Activated CD4-positive, alpha-beta T cell treated with anti-CD3 and anti-CD28 coated beads, Interleukin-10, Interleukin-2, amounts not matched to agents 100 ng/mL and 50 ng/mL, durations not matched to agents 16 hours and 8 hours (primary cell): ENCODE measurements around the gene IER5.

Experiments used
- DNase-seq: peaks from one replicate; pipeline ENCODE4 v3.0.0-alpha.2; 2020

The IER5 gene

GRCh38 chr1:181116819-181117390, 28.4 kb downstream of the IER5 start:
- no peak for DNase-seq

DNA sequence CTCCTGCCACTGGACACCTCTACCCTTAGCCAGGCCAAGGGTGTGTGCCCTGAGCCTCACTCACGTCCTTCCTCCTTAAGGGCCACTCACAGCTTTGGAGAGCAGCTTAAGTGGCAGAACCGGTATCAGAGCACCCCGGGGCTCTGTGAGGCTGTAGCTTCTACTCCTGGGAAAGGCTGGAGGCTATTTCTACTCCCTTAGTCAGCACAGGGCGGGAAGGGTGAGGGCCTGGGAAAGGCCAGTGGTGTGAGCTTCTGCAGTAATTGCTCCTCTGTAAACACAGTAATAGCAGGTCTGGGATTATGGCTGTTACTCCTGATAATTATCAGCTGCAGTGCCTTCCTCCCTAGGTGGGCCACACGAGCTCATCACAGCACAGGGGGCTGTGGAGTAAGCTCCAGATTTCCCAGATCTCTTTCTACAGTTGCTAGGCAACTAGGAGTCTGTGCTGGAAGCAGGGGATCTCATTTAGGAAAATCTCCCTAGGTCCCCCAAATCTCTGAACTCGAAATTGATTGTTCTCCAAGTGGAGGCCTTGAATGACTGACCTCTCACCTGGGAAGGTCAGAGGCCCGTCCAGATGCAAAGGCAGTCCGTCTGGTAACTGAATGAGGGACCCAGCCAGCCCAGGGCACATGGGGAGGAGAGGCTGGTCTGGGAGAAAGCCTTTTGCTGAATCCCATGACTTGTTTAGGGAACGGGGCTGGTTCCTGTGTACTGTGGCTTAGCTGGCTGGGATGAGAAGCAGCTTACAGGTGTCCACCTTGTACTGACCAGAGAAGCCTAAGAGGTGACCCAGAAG, 29.3 kb downstream of the IER5 start:
- DNase-seq, result no peak

DNA sequence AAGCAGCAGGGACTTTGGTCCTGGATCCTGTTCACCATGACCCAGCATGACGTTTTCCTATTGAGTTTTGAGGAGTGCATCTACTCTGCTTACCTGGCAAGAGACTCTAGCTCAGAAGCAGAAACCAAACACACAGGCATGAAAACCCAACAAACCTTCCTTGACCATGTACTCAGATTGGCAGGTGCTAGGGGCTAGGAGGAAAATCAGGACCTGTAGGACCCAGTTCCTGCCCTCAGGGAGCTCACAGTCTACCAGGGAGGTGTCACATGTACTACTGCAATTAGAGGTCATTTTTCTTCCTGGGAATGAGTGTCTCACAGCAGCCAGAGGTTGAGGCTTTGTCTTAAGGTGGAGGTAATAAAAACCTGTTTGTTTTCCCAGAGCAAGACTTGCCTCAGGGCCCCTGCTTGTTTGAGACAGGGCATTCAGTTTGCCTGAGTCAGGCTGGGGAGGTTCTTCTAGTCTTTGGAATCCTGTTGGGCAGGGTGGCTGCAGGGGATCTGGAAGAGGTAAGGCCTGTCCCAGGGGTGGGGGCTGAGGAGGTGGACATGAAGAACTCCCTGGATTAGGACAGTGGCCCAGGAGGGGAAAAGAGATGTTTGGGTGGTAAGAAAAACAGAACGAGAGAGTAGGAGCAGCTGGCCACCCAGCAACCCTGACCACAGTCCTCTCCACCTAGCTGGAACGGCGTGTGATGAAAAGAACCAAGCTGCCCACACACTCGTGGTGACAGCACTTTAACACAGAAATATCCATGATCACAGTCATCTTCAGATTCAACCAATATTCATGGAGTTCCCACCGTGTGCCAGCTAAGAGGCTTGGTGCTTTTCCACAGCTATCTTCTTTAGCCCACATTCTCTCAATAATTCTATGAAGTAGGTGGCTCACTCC, 30.8 kb downstream of the IER5 start:
- DNase-seq, result no peak

DNA sequence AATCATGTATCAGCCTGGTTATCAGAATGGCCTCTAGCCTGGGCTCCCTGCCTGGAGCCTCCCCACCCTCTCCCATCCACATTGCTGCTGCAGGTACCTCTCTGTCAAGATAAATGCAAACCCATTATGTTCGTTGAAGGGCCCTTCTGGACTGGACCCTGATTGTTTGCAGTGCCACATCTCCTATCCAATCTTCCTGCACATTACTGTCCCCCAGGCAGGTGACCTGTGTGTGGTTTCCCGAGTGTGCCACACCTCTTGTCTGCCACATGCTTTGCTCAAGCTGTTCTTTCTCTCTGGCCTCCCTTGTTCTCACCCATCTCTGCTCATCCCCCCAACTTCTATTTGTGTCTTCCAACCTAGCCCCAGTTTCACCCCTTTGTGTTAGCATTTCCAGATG, 32.4 kb downstream of the IER5 start:
- no peak for DNase-seq

GRCh38 chr1:181121498-181121897, 33.0 kb downstream of the IER5 start:
- DNase-seq, result no peak

GRCh38 chr1:181122222-181122621, 33.7 kb downstream of the IER5 start:
- no peak for DNase-seq

- DNase-seq, result no peak
Measured at GRCh38 chr1:181123173-181123572, 34.7 kb downstream of the IER5 start.

DNA sequence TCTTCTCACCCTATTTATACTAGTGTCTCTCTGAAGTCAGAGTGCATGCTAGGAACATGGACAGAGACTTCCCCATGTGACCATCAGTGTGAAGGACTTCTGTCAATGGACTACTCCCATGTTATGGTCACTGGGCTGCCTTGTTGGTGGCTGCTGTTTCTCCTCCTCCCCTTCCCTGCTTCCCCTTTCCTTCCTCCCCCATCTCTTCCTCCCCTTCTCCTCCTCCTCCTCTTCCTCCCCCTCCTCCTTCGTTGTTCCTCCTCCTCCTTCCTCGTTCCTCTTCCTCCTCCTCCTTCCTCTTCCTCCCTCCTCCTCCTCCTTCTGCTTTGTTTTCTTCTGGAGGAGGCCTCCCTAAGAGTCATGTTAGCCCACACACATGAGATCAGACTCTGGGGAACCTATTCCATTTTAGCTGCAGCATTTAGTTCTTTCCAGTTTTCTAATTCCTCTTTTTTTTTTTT, 35.8 kb downstream of the IER5 start:
- DNase-seq, result no peak

GRCh38 chr1:181126289-181126688, 37.8 kb downstream of the IER5 start:
- no peak for DNase-seq

- DNase-seq, result no peak
Measured at GRCh38 chr1:181126871-181127587, 38.5 kb downstream of the IER5 start.

DNA sequence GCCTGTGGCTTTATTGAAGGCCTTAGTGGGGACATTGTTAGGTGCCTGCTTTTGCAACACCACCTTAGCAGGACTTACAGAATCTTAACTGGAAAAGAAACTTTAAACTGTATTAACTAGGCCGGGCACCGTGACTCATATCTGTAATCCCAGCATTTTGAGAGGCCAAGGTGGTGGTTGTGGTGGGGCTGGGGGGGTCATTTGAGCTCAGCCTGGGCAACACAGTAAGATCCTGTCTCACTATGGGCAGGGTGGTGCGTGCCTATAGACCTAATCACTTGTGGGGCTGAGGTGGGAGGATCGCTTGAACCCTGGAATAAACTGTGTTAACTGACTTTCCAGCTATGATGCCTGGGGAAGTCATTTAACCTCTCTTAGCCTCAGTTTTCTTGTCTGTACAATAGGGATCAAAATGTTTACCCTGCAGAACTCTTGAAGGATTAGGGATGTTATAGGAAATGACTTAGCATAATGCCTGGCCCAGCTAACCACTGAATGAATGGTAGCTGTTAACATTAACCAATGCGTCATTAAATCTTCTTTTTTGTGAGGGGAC, 39.5 kb downstream of the IER5 start:
- peak; percentile 60 for DNase-seq

- no peak for DNase-seq
Measured at GRCh38 chr1:181128592-181129497, 40.3 kb downstream of the IER5 start.

DNA sequence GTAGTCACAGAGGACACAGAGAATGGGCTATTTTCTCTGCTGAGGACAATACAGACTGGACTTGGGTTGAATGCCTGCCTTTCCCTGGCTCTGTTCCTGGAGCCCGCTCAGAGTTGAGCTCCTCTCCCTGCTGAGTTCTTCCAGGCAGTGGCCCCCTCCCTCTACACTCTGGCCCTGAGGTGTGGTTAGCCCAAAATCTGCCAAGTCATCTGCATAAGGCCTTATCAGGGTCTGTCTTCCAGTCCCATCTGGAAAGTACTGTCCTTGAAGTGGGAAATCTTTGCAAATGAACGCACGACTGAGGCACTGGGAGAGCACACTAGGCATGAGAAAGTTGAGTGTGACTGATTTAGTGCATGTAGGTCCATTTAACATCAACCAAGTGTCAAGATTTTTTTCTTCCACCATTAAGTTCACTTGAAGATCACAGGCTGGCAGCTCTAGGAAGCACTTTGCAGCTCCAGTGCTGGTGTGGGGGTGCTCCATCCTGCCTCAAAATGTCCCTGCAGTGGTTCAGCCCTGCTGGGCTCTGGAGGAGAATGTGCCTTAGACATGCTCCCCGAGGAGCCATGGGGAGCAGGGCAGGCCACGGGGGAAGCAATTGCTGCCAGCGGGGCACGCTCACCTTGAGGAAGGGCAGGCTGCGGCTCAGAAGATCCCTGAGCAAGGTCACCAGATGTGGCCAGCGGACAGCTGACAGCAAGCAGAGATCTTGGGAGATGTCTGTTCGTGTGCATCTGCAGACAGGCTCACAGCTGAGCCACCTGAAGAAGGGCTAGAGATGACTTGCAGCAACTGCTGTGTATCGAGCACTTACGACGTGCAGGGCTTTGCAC, 41.5 kb downstream of the IER5 start:
- DNase-seq, result no peak

- DNase-seq, result no peak
Measured at GRCh38 chr1:181131255-181131941, 42.9 kb downstream of the IER5 start.

- DNase-seq, result no peak
Measured at GRCh38 chr1:181133441-181133951, 45.0 kb downstream of the IER5 start.

- DNase-seq, result no peak
Measured at GRCh38 chr1:181133969-181134418, 45.5 kb downstream of the IER5 start.

DNA sequence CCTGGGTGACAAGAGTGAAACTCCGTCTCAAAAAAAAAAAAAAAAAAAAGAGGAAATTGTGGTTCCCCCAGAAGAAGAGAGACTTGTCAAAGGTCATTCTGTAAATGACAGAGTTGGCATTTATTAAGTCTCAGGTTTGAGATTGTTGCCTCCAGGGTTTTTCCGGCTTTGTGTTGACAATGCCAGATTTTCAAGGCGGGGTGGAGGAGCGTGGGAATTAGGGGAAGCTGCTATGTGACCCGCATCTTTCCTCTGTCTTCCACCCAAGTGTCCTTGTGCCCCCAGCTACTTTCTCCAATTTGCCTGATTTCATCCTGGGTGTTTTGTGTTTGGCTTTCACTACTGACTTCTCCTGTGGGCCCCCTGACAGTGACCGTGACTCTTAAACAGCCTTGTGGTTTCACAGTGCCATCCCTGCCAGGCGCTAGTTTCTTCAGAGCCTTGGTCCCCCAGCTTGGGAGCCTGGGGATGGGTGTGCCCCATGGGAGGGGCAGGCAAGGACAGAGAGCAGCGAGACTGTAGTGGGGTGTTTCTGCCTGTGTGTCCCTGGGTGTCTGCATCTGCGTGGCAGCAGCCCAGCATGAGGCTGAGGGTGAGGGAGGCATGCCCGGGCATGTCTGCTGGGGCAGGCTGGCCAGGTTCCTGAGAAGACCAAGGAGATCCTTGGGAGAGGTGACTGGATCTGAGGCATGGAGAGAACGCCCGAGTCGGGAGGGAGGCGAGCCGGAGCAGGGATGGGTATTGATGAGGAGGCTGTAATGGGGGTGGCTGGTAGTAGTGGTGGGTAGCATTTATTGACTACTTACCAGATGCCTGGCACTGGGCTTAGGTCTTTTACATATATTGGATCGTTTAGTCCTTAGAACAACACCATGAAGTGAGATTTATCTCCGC, 46.3 kb downstream of the IER5 start:
- DNase-seq, result peak; percentile 47

DNA sequence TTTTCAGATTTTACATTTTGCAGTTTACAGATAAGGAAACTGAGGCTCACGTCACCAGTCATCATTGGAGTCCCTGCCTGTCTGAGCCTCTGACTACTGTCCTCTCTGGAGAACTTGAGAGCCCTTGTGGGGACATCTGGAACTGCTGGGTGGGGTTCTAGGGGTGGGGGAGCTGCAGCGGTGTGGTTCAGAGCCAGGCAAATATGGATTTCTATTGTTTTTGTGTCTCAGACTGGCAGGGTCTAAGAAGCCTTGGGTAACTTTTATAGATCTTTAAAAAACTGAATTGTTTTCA, 46.9 kb downstream of the IER5 start:
- DNase-seq, result peak; percentile 27
